Measurements from ENCODE around the gene CNBP. TPM values are rescaled to one million over a fixed set of nuclear protein-coding genes. Genes with fewer than 3 reads are reported as not detected.

Gene CNBP
- total and polyA plus RNA-seq, 2 of the 4 experiments (the other 2 are of a cell fraction): 217 to 223 TPM

Small RNA genes lying within 50 kb of the gene (microRNA-seq; reads per million reads assigned to microRNA genes)
- not detected for gene RPS27P12 (ENCODE audit: insufficient read depth, insufficient read length)

Small RNA genes lying within 50 kb of the gene (small RNA-seq; reads per million reads assigned to genes)
- 0 reads per million in 5 experiments for gene RPS27P12

Other genes with a start within 250 kb of the CNBP start
- not detected in 2 replicates for gene CFAP92, start 189.8 kb downstream of the CNBP start, total RNA-seq (2012; rRNA removed)
- not detected in 2 replicates for gene CFAP92, start 189.8 kb downstream of the CNBP start, polyA plus RNA-seq (2012; rRNA removed)
- not detected in 2 replicates for gene EFCC1, start 182.6 kb downstream of the CNBP start, total RNA-seq (2012; rRNA removed)
- not detected in 2 replicates for gene EFCC1, start 182.6 kb downstream of the CNBP start, polyA plus RNA-seq (2012; rRNA removed)
- gene GP9, start 123.1 kb downstream of the CNBP start, total RNA-seq (2012; rRNA removed): not detected in 2 replicates
- gene GP9, start 123.1 kb downstream of the CNBP start, polyA plus RNA-seq (2012; rRNA removed): not detected in 2 replicates
- 9.2 and 9.9 TPM in 2 replicates for gene RAB43, start 62.1 kb downstream of the CNBP start, total RNA-seq (2012; rRNA removed)
- 14.0 and 15.7 TPM in 2 replicates for gene RAB43, start 62.1 kb downstream of the CNBP start, polyA plus RNA-seq (2012; rRNA removed)
- 28.5 and 39.7 TPM in 2 replicates for gene ISY1, start 22.8 kb downstream of the CNBP start, total RNA-seq (2012; rRNA removed)
- gene ISY1, start 22.8 kb downstream of the CNBP start, polyA plus RNA-seq (2012; rRNA removed): 29.6 and 31.5 TPM in 2 replicates
- 440 and 446 TPM in 2 replicates for gene COPG1, start 65.7 kb upstream of the CNBP start, total RNA-seq (2012; rRNA removed)
- 179 and 203 TPM in 2 replicates for gene COPG1, start 65.7 kb upstream of the CNBP start, polyA plus RNA-seq (2012; rRNA removed)
- 25.8 and 26.0 TPM in 2 replicates for gene HMCES, start 95.0 kb upstream of the CNBP start, total RNA-seq (2012; rRNA removed)
- gene HMCES, start 95.0 kb upstream of the CNBP start, polyA plus RNA-seq (2012; rRNA removed): 25.9 and 30.5 TPM in 2 replicates
- gene EFCAB12, start 244.7 kb upstream of the CNBP start, total RNA-seq (2012; rRNA removed): under 0.01 TPM in 2 replicates
- 0.09 and 0.17 TPM in 2 replicates for gene EFCAB12, start 244.7 kb upstream of the CNBP start, polyA plus RNA-seq (2012; rRNA removed)